Psoas muscle (tissue), 8 donors: ENCODE results near the gene GRK4. TPM values are rescaled to one million over a fixed set of nuclear protein-coding genes. Genes with fewer than 3 reads are reported as not detected.
"Not testable (repeated sequence)": the region's sequence is repeated elsewhere in the genome, so short reads cannot be mapped to it uniquely, and the experiment has no call there.

ENCODE experiments used
- ATAC-seq, 4 donors: fragments of 200-7000 bp; cut with Tn5 transposase; one replicate each; pipeline ENCODE4 v1.9.1; 2020; ENCODE audit warnings: moderate library complexity in 3 of 4, mild to moderate bottlenecking in 2 of 4
- DNase-seq, 2 donors: peaks; one replicate each; pipeline ENCODE4 v3.0.0-alpha.2; 2020
- H3K27ac ChIP-seq: fragments of 200-600 bp; one replicate; pipeline ENCODE4 v1.8.0; 2022
- H3K27me3 ChIP-seq, 3 donors: fragments of 200-600 bp in 1 of 3; one replicate each; pipeline versions ENCODE4 v1.6.1 to v1.8.0; 2013 to 2022; ENCODE audit warnings: low read length in 2 of 3, mild to moderate bottlenecking in 2 of 3, moderate library complexity in 1 of 3; ENCODE audit not compliant: insufficient read depth in 3 of 3
- H3K36me3 ChIP-seq, 2 donors: fragments of 200-600 bp in 1 of 2; one replicate each; pipeline versions ENCODE4 v1.6.1 to v1.8.0; 2013 to 2022; ENCODE audit warnings: low read depth in 1 of 2, mild to moderate bottlenecking in 1 of 2, moderate library complexity in 1 of 2; ENCODE audit not compliant: insufficient read depth in 1 of 2
- H3K4me1 ChIP-seq: fragments of 200-600 bp; one replicate; pipeline ENCODE4 v1.8.0; 2022
- H3K4me3 ChIP-seq: fragments of 200-600 bp; one replicate; pipeline ENCODE4 v1.8.0; 2022; ENCODE audit warnings: mild to moderate bottlenecking
- H3K9me3 ChIP-seq: fragments of 200-600 bp; one replicate; pipeline ENCODE4 v1.8.0; 2022
- WGBS, 3 donors: extraction: QIAGEN DNeasy Blood & Tissue Kit; methylation state at CpG; one replicate each; pipeline versions ENCODE4 v1.1.6 to v1.1.7; 2013; 5-methylcytosine and 5-hydroxymethylcytosine counted together
- intact Hi-C, 2 donors: fragments of 100-400 bp; cut with DNase I; formaldehyde crosslinking; loops; one replicate each; pipeline versions ENCODE4 v1.11.0 to v1.14.2; 2022
- polyA plus RNA-seq, 3 donors: library from polyadenylated mRNA; stranded (reverse); fragments of 200-250 nt; gene quantifications; one replicate each; pipeline ENCODE4 v1.2.3, GENCODE V29; 2013
- total RNA-seq, 4 donors: library from RNA; stranded (reverse); fragmentation: NEBNext Ultra II Directional in 2 of 4; extraction: Animal tissue kit (Norgen Biotek cat#: 25700) in 2 of 4; gene quantifications; one replicate each; pipeline versions ENCODE4 v1.2.1 to v1.2.4, GENCODE V29; 2021 to 2023
- TF ChIP-seq, protein P1 (sequence below): fragments of 200-600 bp; IDR thresholded peaks from one replicate; pipeline ENCODE4 v1.8.0; 2022; ENCODE audit warnings: antibody characterized with exemption
- donor health status: healthy with polysubstance abuse.
- donor health status: DM: no; HTN: no; CAD: no; lungs with moderate emphysema.
- donor health status: Bipolar disorder and iron deficiency.
- donor health status: healthy.
- donor health status: DM: yes; HTN: yes; CAD: no.
- donor health status: DM: no; HTN: no; CAD: no.
- donor health status: DM: no; HTN: no; CAD: no.
- donor health status: DM: yes; HTN: yes; CAD: no.

GRK4 gene
- total and polyA plus RNA-seq, 7 donors = 5.8 to 9.2 (median 6.6) TPM

DNA sequence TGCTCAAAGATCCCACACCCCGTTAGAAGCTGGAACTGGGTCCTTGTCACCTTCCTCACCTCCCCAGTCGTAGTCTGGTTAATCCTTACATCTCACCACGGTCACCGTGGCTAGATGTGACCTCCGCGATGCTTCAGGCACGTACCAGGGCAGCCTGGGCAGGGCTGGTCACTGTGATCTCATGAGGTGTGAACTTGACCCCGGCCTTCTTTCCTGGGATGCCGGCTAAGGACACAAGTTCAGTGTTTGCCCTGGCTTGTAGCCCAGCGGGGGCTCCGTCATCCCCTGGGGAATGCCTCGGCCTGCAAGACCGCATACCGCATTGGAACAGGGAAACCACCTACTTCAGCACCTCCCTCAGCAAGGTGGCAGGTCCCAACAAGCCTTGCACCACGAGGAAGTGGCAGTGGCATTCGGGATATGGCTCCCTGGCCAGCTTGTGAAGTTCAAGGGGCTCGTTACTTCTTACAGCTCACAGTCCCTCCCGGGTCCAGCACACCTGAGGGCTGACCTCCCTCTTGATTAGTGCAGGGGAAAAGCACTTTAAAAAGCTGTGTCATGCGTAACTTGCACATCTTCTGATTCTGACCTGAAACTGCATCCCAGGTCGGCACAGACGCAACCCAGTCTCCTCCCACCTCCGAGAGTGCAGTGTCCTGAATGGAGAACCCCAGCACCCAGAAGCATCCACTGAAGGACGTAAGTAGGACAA is 26.1 kb upstream of the GRK4 start:
- H3K9me3 ChIP-seq = no peaks in the 10 kb centered on the region
- TF ChIP-seq, protein P1, sequence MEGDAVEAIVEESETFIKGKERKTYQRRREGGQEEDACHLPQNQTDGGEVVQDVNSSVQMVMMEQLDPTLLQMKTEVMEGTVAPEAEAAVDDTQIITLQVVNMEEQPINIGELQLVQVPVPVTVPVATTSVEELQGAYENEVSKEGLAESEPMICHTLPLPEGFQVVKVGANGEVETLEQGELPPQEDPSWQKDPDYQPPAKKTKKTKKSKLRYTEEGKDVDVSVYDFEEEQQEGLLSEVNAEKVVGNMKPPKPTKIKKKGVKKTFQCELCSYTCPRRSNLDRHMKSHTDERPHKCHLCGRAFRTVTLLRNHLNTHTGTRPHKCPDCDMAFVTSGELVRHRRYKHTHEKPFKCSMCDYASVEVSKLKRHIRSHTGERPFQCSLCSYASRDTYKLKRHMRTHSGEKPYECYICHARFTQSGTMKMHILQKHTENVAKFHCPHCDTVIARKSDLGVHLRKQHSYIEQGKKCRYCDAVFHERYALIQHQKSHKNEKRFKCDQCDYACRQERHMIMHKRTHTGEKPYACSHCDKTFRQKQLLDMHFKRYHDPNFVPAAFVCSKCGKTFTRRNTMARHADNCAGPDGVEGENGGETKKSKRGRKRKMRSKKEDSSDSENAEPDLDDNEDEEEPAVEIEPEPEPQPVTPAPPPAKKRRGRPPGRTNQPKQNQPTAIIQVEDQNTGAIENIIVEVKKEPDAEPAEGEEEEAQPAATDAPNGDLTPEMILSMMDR = no peak
- H3K27me3 ChIP-seq = no peaks in the 10 kb centered on the region
- no peak for ATAC-seq
- H3K4me1 ChIP-seq = peaks cover 36% of the 10 kb centered on the region
- H3K4me3 ChIP-seq = no peak overlapping the region
- WGBS, 3 donors = 56 to 78% (median 63%) methylated on average over 23 of the region's 23 CpGs
- peak; percentile 18 to 55 for DNase-seq
- intact Hi-C loops = loop anchor here (5.0 to 10.0 kb wide), 2 partner anchors 173 to 175 kb away; no protein-coding TSS in a partner anchor
- H3K36me3 ChIP-seq = peaks cover 13 to 51% of the 10 kb centered on the region in 2 donors
- peak overlapping the region; percentile 97 for H3K27ac ChIP-seq

DNA sequence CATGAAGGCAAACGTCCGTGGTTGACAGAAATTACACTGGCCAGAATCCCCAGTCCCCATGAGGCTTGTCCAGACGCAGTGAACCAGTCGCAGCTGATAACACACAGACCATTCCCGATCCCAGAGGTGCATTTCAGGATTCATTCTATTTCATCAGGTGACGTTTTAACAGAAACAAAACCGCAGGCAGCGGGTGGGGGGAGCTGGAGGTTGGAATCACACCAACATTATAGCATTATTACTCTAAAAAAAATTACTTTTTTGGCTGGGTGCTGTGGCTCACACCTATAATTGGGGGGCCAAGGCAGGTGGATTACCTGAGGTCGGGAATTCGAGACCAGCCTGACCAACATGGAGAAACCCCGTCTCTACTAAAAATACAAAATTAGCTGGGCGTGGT is 25.4 kb upstream of the GRK4 start:
- Histone ChIP-seq H3K27ac (peak overlapping the region; percentile 97), H3K36me3 (peaks cover 13 to 58% of the 10 kb centered on the region in 2 donors), H3K9me3 (no peaks in the 10 kb centered on the region), H3K4me3 (no peak overlapping the region), H3K4me1 (peaks cover 33% of the 10 kb centered on the region), H3K27me3 (no peaks in the 10 kb centered on the region)
- intact Hi-C loops = loop anchor here (5.0 to 10.0 kb wide), 2 partner anchors 173 to 176 kb away; no protein-coding TSS in a partner anchor
- peak in 1 of 2 donors; percentile 15 for DNase-seq
- ATAC-seq = no peak
- WGBS, 3 donors = 78 to 83% (median 82%) methylated on average over 10 to 12 of the region's 12 CpGs
- TF ChIP-seq, protein P1 = no peak

DNA sequence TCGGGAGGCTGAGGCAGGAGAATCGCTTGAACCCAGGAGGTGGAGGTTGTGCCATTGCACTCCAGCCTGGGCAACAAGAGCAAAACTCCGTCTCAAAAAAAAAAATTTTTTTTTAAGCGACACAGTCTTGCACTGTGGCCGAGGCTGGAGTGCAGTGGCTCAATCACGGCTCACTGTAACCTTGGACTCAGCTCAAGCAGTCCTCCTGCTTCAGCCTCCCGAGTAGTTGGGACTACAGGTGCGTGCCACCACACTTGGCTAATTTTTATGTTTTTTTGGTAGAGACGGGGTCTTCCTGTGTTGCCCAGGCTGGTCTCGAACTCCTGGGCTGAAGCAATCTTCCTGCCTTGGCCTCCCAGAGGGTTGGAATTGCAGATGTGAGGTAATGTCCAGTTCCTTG is 25.0 kb upstream of the GRK4 start:
- WGBS, 3 donors = 88 to 95% (median 91%) methylated on average over 10 of the region's 10 CpGs
- ATAC-seq, H3K27me3 ChIP-seq, DNase-seq, H3K4me3 ChIP-seq, H3K27ac ChIP-seq, H3K9me3 ChIP-seq: not testable (repeated sequence)
- H3K36me3 ChIP-seq = peaks cover 13 to 62% of the 10 kb centered on the region in 2 donors
- intact Hi-C loops = loop anchor here (5.0 to 10.0 kb wide), 2 partner anchors 174 to 176 kb away; no protein-coding TSS in a partner anchor
- peaks cover 31% of the 10 kb centered on the region for H3K4me1 ChIP-seq

DNA sequence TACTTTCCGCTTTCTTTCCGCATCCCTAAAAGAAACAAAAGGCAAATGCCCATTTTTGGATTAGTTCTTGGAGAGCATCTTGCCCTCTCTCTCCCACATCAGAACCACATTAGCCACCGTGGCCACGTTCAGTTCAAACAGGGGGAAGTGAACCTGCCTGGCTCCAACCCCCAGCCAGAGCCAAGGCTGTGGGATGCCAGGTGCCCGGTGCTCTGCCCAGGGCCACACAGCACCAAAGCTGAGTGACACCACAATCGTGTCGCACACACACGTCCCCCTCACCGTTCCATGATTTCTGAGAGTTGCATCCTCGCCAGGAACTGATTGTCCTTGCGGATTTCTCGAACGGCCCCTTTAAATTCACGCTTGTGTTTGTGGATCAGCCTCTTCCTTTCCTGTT is 24.5 kb upstream of the GRK4 start:
- no peak overlapping the region for H3K4me3 ChIP-seq
- DNase-seq = peak; percentile 10 to 35
- intact Hi-C loops = loop anchor here (5.0 to 10.0 kb wide), 2 partner anchors 174 to 177 kb away; no protein-coding TSS in a partner anchor
- WGBS, 3 donors = 80 to 85% (median 82%) methylated on average over 14 of the region's 14 CpGs
- H3K27me3 ChIP-seq = no peaks in the 10 kb centered on the region
- H3K36me3 ChIP-seq = peaks cover 13 to 67% of the 10 kb centered on the region in 2 donors
- TF ChIP-seq, protein P1 = no peak
- ATAC-seq = no peak
- no peaks in the 10 kb centered on the region for H3K9me3 ChIP-seq
- peaks cover 26% of the 10 kb centered on the region for H3K4me1 ChIP-seq
- no peak overlapping the region for H3K27ac ChIP-seq

DNA sequence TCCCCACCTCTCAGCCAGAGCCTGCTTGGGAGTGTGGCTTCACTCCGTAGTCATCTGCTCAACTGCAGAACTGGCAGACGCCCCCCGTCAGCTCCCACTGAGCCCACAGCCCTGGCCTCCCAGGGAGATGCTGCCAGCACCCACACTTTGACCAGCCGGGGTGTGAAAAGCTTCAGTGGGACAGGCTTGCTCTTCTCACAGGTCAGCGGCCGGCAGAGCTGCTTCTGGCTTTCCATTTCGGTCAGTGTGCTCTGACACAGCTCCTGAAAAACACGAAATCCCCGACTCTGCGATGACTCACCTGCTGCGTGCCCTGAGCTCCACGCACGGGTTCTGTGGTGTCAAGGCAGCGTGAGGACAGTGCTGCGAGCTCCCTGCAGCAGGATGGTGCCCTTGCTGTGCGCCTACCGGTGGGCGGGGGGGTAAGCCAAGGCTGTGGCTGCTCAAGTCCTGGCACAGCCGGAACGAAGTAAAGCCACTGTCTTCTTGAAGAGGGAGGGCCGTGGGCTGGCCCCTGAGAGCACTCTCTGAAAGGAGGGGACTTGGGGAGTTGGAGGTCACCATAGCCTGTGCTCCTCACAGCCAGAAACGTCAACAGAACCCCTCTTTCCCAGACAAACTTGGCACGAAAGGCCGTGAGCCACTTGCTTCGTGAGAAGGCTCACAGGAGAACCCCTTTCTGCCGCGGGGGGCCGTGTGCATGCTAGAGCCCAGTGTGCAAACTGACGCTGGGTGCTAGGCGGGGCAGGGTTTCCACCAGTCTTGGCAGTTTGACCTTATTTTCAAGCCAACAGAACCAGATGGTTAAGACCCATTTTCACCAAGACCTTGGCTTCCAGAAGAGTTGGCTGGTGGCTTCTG is 23.8 kb upstream of the GRK4 start:
- DNase-seq = peak; percentile 12 to 41
- no peak for ATAC-seq
- 81 to 85% (median 84%) methylated on average over 30 of the region's 30 CpGs for WGBS, 3 donors
- H3K36me3 ChIP-seq = peaks cover 13 to 74% of the 10 kb centered on the region in 2 donors
- TF ChIP-seq, protein P1 = no peak
- intact Hi-C loops = loop anchor here (5.0 to 10.0 kb wide), 2 partner anchors 175 to 177 kb away; no protein-coding TSS in a partner anchor
- no peak overlapping the region for H3K27ac ChIP-seq
- H3K9me3 ChIP-seq = no peaks in the 10 kb centered on the region
- H3K27me3 ChIP-seq = no peaks in the 10 kb centered on the region
- peaks cover 26% of the 10 kb centered on the region for H3K4me1 ChIP-seq
- H3K4me3 ChIP-seq = no peak overlapping the region
